HepG2 (cell line): ENCODE data around the gene ZBTB44. TPM values are rescaled to one million over a fixed set of nuclear protein-coding genes. Genes with fewer than 3 reads are reported as not detected.

Source experiments
- ATAC-seq: fragments of 200-7000 bp; cut with Tn5 transposase; 3 replicates; pipeline ENCODE4 v1.9.1; 2020; ENCODE audit warnings: mild to moderate bottlenecking, moderate library complexity
- BruUV-seq: library from RNA; stranded (reverse); fragments of 400-500 nt; replicated peaks from 2 replicates; lab custom pipeline; 2021; lab: Mats Ljungman, UMichigan
- CTCF ChIA-PET: fragments of 300-600 bp; formaldehyde crosslinking; extraction: SDS; loops from one replicate; lab custom pipeline; 2021; ENCODE audit warnings: low total read pairs, inconsistent platforms, low intra/inter-chr PET ratio; lab: Yijun Ruan, JAX
- POLR2A ChIA-PET: fragments of 350-600 bp; sonication (Branson Sonifier 250); formaldehyde crosslinking; loops from one replicate; lab custom pipeline; 2020; ENCODE audit warnings: antibody characterized with exemption, inconsistent platforms; lab: Yijun Ruan, JAX
- DNase-seq: peaks from one replicate; pipeline ENCODE4 v3.0.0-alpha.2; 2015; ENCODE audit warnings: low spot score
- FAIRE-seq: peaks from 3 replicates; lab custom pipeline; 2011; peaks lifted over from hg19 to GRCh38; lab: Jason Lieb, UNC
- H2AFZ ChIP-seq: one replicate; pipeline ENCODE4 v1.6.1; 2011; ENCODE audit warnings: low read length, inconsistent platforms
- H3K27ac ChIP-seq: fragments of 300-600 bp; 3 replicates; pipeline ENCODE4 v1.8.0; 2011; ENCODE audit warnings: mixed run types, mild to moderate bottlenecking, mixed read lengths, low read length, inconsistent platforms; ENCODE audit not compliant: insufficient read depth; ENCODE audit errors: extremely low read length
- H3K27me3 ChIP-seq, 2 experiments: fragments of 200-600 bp in 1 of 2; 2 replicates in 1 of 2; 3 replicates in 1 of 2; pipeline versions ENCODE4 v1.6.0 to v1.8.0; 2011; ENCODE audit warnings: low read length in 2 of 2, mild to moderate bottlenecking in 2 of 2, moderate library complexity in 2 of 2, inconsistent platforms in 1 of 2; ENCODE audit not compliant: insufficient read depth in 2 of 2, control insufficient read depth in 1 of 2
- H3K36me3 ChIP-seq, 2 experiments: fragments of 200-600 bp in 1 of 2; replicated peaks in 1 of 2; 2 replicates in 1 of 2; 3 replicates in 1 of 2; pipeline versions ENCODE4 v1.5.1 to v1.8.0; 2011; ENCODE audit warnings: low read length in 2 of 2, inconsistent platforms in 1 of 2; ENCODE audit not compliant: insufficient read depth in 2 of 2, control insufficient read depth in 1 of 2
- H3K4me1 ChIP-seq: 2 replicates; pipeline ENCODE4 v1.5.1; 2012; ENCODE audit warnings: low read length, inconsistent platforms; ENCODE audit not compliant: insufficient read depth
- H3K4me2 ChIP-seq: 2 replicates; pipeline ENCODE4 v1.6.0; 2011; ENCODE audit warnings: low read depth, low read length, inconsistent platforms
- H3K4me3 ChIP-seq, 3 experiments: fragments of 200-600 bp in 1 of 3; sonication (generic), shearing (Covaris generic) in 1 of 3; replicated peaks in 1 of 3; 2 replicates each; pipeline ENCODE4 v1.5.1; 2011 to 2016; ENCODE audit warnings: low read length in 3 of 3, inconsistent platforms in 2 of 3, low read depth in 2 of 3, mild to moderate bottlenecking in 2 of 3, control low read depth in 1 of 3, mixed read lengths in 1 of 3; ENCODE audit not compliant: insufficient read depth in 1 of 3
- H3K79me2 ChIP-seq: one replicate; pipeline ENCODE4 v1.6.1; 2011; ENCODE audit warnings: low read length, inconsistent platforms; ENCODE audit not compliant: insufficient read depth
- H3K9ac ChIP-seq: 2 replicates; pipeline ENCODE4 v1.6.0; 2011; ENCODE audit warnings: mild to moderate bottlenecking, low read depth, low read length, inconsistent platforms; ENCODE audit not compliant: insufficient read depth
- H3K9me3 ChIP-seq: 2 replicates; pipeline ENCODE4 v1.5.1; 2012; ENCODE audit warnings: mild to moderate bottlenecking, low read length
- H4K20me1 ChIP-seq: 2 replicates; pipeline ENCODE4 v1.6.0; 2011; ENCODE audit warnings: inconsistent platforms, mild to moderate bottlenecking, low read length, moderate library complexity; ENCODE audit not compliant: insufficient read depth
- ATF7 ChIP-seq, 2 experiments: fragments of 450-650 bp in 1 of 2; sonication (generic) in 1 of 2; formaldehyde crosslinking in 1 of 2; IDR thresholded peaks; 2 replicates each; pipeline versions ENCODE4 v1.4.0 to v1.6.1; 2016 to 2020; ENCODE audit warnings: antibody characterized with exemption in 1 of 2, mild to moderate bottlenecking in 1 of 2, missing genetic modification reagents in 1 of 2
- KMT2B ChIP-seq: IDR thresholded peaks from 2 replicates; pipeline ENCODE4 v1.6.1; 2016; ENCODE audit warnings: missing genetic modification reagents, missing compliant biosample characterization
- MAFK ChIP-seq, 2 experiments: IDR thresholded peaks in 1 of 2; conservative IDR thresholded peaks in 1 of 2; 2 replicates each; pipeline ENCODE4 v1.6.1; 2011; ENCODE audit warnings: improper control_type of control experiment in 2 of 2, low read length in 2 of 2
- NFATC3 ChIP-seq: sonication (generic); formaldehyde crosslinking; IDR thresholded peaks from 2 replicates; pipeline ENCODE4 v1.5.1; 2020; ENCODE audit warnings: mild to moderate bottlenecking, missing genetic modification reagents
- RFX3 ChIP-seq: IDR thresholded peaks from 2 replicates; pipeline ENCODE4 v1.6.1; 2016; ENCODE audit warnings: missing biosample characterization, missing genetic modification reagents
- SETDB1 ChIP-seq: sonication (generic); formaldehyde crosslinking; IDR thresholded peaks from 2 replicates; pipeline ENCODE4 v1.5.1; 2020; ENCODE audit warnings: missing genetic modification reagents, mild to moderate bottlenecking, borderline replicate concordance
- TBL1XR1 ChIP-seq: fragments of 150-350 bp; IDR thresholded peaks from 2 replicates; pipeline ENCODE4 v1.6.1; 2014; ENCODE audit warnings: borderline replicate concordance, low read length; ENCODE audit not compliant: partially characterized antibody
- TBX3 ChIP-seq: fragments of 450-650 bp; IDR thresholded peaks from 2 replicates; pipeline ENCODE4 v1.6.1; 2017; ENCODE audit warnings: antibody characterized with exemption, mild to moderate bottlenecking, inconsistent platforms, borderline replicate concordance
- ZNF34 ChIP-seq: sonication (generic); formaldehyde crosslinking; IDR thresholded peaks from 2 replicates; pipeline ENCODE4 v1.4.0; 2020; ENCODE audit warnings: mild to moderate bottlenecking, missing genetic modification reagents, borderline replicate concordance
- WGBS: methylation state at CpG from one replicate; pipeline ENCODE4 v1.1.6; 2017; ENCODE audit warnings: low lambda C conversion rate; 5-methylcytosine and 5-hydroxymethylcytosine counted together
- in situ Hi-C: cut with HindIII; loops from 2 replicates; pipeline ENCODE4 v1.10.0; 2017; ENCODE audit warnings: low pct_unique_long_range_greater_than_20kb; ENCODE audit not compliant: extremely low pct_ligation_motif_present
- intact Hi-C: fragments of 100-400 bp; cut with micrococcal nuclease; formaldehyde crosslinking; loops from one replicate; pipeline ENCODE4 v1.10.0; 2022; ENCODE audit not compliant: unreplicated experiment
- polyA plus RNA-seq, 8 experiments: library from polyadenylated mRNA; depleted of rRNA in 3 of 8; stranded (reverse) in 7 of 8; unstranded in 1 of 8; fragments of >200 nt; fragmentation: Illumina TruSeq in 4 of 8; extraction: Trizol in 4 of 8; gene quantifications; 2 replicates each; pipeline versions ENCODE4 v1.2.1 to v1.2.3, GENCODE V29; 2011 to 2016; ENCODE audit warnings: low read depth in 4 of 8, missing spikeins in 1 of 8, mixed read lengths in 1 of 8; ENCODE audit not compliant: insufficient read depth in 1 of 8
- total RNA-seq, 5 experiments: library from RNA; depleted of rRNA; stranded (reverse); fragments of >200 nt; fragmentation: Illumina TruSeq; extraction: Trizol; gene quantifications; 2 replicates each; pipeline ENCODE4 v1.2.3, GENCODE V29; 2016; ENCODE audit warnings: low read depth in 1 of 5
- TF ChIP-seq, protein P1 (sequence below): sonication (generic); formaldehyde crosslinking; IDR thresholded peaks from 2 replicates; pipeline ENCODE4 v1.4.0; 2020; ENCODE audit warnings: missing genetic modification reagents
- TF ChIP-seq, protein P2 (sequence below): sonication (generic); formaldehyde crosslinking; IDR thresholded peaks from 2 replicates; pipeline ENCODE4 v1.4.0; 2020; ENCODE audit warnings: mild to moderate bottlenecking, missing genetic modification reagents
- TF ChIP-seq, protein P3 (sequence below): sonication (generic); formaldehyde crosslinking; IDR thresholded peaks from 2 replicates; pipeline ENCODE4 v1.9.0; 2022; ENCODE audit warnings: missing genetic modification reagents, mild to moderate bottlenecking, borderline replicate concordance
- TF ChIP-seq, protein P4 (sequence below): fragments of 450-650 bp; IDR thresholded peaks from 2 replicates; pipeline ENCODE4 v1.6.1; 2017

The ZBTB44 gene
- total and polyA plus RNA-seq, 2 of the 13 experiments (the other 11 are each of a cell fraction or from before 2014, with no cell fraction given): 22.8 to 23.6 TPM

DNA sequence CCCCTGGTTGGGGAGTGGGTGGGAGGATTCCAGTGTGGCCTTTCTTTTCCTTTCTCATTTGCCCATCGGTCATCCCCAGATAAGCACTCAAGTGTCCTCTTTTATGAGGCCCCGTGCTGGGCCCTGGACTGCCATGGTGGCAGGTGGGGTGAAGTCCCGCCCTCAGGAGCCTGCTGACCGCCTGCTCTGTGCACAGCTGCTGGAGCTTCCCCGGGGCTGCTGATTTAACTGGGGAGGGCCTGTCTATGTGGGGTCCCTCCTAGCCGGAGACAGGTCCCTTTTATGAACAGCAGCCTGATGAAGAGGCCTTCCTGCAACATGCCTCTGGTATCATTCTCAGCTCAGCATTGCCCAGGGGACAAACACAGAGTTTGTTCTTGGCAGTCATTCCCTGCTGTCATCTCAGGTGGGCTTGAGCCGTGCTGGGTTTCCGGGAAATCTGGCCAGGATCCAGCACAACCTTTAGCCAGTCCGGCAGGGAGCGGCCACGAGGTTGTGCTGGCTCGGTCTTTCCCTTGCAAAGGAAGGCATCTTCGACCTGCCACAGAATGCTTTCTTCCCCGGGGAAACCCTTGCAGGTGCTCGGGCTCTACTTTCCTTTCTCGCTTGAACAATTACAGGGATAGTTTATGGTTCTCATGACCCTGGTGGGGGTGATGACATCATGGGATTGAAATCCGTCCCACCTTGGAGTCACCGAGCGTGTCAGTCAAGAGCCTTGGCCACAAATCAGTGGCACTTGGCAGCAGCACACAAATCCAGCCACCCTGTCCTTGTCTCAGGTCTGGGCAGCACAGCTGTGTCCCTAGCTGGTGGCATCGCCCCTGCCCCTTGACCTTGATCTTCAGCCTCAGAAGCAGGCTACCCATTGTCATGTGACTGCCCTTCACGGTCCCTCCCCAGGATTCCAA lies 135.1 kb downstream of the ZBTB44 start:
- Histone ChIP-seq H3K79me2 (no peaks in the 10 kb centered on the region), H3K9ac (no peak overlapping the region)
- POLR2A ChIA-PET: interaction anchor here (2.5 kb wide), 2 partner anchors 17 to 35 kb away, joined by 36 to 38 read pairs; no protein-coding TSS in a partner anchor
- no peak for TF ChIP-seq ZNF34
- TF ChIP-seq TBL1XR1: no peak
- TF ChIP-seq TBX3: no peak
- TF ChIP-seq, protein P1, sequence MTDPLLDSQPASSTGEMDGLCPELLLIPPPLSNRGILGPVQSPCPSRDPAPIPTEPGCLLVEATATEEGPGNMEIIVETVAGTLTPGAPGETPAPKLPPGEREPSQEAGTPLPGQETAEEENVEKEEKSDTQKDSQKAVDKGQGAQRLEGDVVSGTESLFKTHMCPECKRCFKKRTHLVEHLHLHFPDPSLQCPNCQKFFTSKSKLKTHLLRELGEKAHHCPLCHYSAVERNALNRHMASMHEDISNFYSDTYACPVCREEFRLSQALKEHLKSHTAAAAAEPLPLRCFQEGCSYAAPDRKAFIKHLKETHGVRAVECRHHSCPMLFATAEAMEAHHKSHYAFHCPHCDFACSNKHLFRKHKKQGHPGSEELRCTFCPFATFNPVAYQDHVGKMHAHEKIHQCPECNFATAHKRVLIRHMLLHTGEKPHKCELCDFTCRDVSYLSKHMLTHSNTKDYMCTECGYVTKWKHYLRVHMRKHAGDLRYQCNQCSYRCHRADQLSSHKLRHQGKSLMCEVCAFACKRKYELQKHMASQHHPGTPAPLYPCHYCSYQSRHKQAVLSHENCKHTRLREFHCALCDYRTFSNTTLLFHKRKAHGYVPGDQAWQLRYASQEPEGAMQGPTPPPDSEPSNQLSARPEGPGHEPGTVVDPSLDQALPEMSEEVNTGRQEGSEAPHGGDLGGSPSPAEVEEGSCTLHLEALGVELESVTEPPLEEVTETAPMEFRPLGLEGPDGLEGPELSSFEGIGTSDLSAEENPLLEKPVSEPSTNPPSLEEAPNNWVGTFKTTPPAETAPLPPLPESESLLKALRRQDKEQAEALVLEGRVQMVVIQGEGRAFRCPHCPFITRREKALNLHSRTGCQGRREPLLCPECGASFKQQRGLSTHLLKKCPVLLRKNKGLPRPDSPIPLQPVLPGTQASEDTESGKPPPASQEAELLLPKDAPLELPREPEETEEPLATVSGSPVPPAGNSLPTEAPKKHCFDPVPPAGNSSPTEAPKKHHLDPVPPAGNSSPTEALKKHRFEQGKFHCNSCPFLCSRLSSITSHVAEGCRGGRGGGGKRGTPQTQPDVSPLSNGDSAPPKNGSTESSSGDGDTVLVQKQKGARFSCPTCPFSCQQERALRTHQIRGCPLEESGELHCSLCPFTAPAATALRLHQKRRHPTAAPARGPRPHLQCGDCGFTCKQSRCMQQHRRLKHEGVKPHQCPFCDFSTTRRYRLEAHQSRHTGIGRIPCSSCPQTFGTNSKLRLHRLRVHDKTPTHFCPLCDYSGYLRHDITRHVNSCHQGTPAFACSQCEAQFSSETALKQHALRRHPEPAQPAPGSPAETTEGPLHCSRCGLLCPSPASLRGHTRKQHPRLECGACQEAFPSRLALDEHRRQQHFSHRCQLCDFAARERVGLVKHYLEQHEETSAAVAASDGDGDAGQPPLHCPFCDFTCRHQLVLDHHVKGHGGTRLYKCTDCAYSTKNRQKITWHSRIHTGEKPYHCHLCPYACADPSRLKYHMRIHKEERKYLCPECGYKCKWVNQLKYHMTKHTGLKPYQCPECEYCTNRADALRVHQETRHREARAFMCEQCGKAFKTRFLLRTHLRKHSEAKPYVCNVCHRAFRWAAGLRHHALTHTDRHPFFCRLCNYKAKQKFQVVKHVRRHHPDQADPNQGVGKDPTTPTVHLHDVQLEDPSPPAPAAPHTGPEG (CRISPR knock-in tag): no peak
- TF ChIP-seq NFATC3 (CRISPR knock-in tag): no peak
- TF ChIP-seq, protein P2, sequence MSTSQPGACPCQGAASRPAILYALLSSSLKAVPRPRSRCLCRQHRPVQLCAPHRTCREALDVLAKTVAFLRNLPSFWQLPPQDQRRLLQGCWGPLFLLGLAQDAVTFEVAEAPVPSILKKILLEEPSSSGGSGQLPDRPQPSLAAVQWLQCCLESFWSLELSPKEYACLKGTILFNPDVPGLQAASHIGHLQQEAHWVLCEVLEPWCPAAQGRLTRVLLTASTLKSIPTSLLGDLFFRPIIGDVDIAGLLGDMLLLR: no peak
- TF ChIP-seq RFX3 (CRISPR knock-in tag): no peak
- TF ChIP-seq MAFK (conservative IDR thresholded peaks at IDR 0.05 in 1 of 2, IDR thresholded peaks at IDR 0.05 in 1 of 2; ENCODE audit: low read length in 2 of 2): no peak
- TF ChIP-seq ATF7 (IDR thresholded peaks at IDR 0.05): peak; percentile 80
- TF ChIP-seq ATF7 (CRISPR knock-in tag; IDR thresholded peaks at IDR 0.05): no peak
- TF ChIP-seq SETDB1: no peak
- TF ChIP-seq, protein P3, sequence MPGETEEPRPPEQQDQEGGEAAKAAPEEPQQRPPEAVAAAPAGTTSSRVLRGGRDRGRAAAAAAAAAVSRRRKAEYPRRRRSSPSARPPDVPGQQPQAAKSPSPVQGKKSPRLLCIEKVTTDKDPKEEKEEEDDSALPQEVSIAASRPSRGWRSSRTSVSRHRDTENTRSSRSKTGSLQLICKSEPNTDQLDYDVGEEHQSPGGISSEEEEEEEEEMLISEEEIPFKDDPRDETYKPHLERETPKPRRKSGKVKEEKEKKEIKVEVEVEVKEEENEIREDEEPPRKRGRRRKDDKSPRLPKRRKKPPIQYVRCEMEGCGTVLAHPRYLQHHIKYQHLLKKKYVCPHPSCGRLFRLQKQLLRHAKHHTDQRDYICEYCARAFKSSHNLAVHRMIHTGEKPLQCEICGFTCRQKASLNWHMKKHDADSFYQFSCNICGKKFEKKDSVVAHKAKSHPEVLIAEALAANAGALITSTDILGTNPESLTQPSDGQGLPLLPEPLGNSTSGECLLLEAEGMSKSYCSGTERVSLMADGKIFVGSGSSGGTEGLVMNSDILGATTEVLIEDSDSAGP (CRISPR knock-in tag): 0 out of 2 replicates have a peak, but pooled peaks have one; percentile 23
- no peak for TF ChIP-seq KMT2B (CRISPR knock-in tag)
- TF ChIP-seq, protein P4, sequence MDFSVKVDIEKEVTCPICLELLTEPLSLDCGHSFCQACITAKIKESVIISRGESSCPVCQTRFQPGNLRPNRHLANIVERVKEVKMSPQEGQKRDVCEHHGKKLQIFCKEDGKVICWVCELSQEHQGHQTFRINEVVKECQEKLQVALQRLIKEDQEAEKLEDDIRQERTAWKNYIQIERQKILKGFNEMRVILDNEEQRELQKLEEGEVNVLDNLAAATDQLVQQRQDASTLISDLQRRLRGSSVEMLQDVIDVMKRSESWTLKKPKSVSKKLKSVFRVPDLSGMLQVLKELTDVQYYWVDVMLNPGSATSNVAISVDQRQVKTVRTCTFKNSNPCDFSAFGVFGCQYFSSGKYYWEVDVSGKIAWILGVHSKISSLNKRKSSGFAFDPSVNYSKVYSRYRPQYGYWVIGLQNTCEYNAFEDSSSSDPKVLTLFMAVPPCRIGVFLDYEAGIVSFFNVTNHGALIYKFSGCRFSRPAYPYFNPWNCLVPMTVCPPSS: no peak

More for the DNA sequence above, 135.1 kb downstream of the ZBTB44 start:
- 93% methylated on average over 18 of the region's 21 CpGs for WGBS
- ATAC-seq (no peak), FAIRE-seq (no peak), DNase-seq (no peak)
- Histone ChIP-seq H3K4me1 (peaks cover 45% of the 10 kb centered on the region), H4K20me1 (no peaks in the 10 kb centered on the region), H3K27ac (peak overlapping the region; percentile 97), H3K4me3 (no peak overlapping the region), H3K9me3 (no peaks in the 10 kb centered on the region; the same call in 1 of the 2 replicates), H3K27me3 (no peaks in the 10 kb centered on the region), H3K36me3 (no peaks in the 10 kb centered on the region), H3K4me2 (no peak overlapping the region), H2AFZ (no peak overlapping the region)
- CTCF ChIA-PET: no interaction called here
- intact Hi-C loops: no loop called here
- BruUV-seq: no TSS peak
- in situ Hi-C loops: no loop called here
